Left lung (tissue), 10 donors: ENCODE measurements around the gene COL19A1. TPM values are rescaled to one million over a fixed set of nuclear protein-coding genes. Genes with fewer than 3 reads are reported as not detected.
A peak's percentile ranks its signal among the peaks of the same experiment; 100 is the strongest.

Experiments used
- ATAC-seq: fragments of 200-7000 bp; cut with Tn5 transposase; one replicate; pipeline ENCODE4 v1.9.1; 2020; ENCODE audit warnings: moderate library complexity
- DNase-seq, 4 donors: peaks; one replicate each; pipeline ENCODE4 v3.0.0-alpha.2; 2013 to 2020
- H3K27ac ChIP-seq, 2 donors: fragments of 200-600 bp; sonication (generic) in 1 of 2; one replicate each; pipeline versions ENCODE4 v1.5.0 to v1.8.0; 2020 to 2021
- H3K27me3 ChIP-seq, 2 donors: fragments of 200-600 bp; sonication (generic) in 1 of 2; one replicate each; pipeline versions ENCODE4 v1.5.0 to v1.8.0; 2020 to 2021
- H3K36me3 ChIP-seq, 2 donors: fragments of 200-600 bp; sonication (generic) in 1 of 2; one replicate each; pipeline versions ENCODE4 v1.5.0 to v1.8.0; 2020 to 2021
- H3K4me1 ChIP-seq, 2 donors: fragments of 200-600 bp; one replicate each; pipeline ENCODE4 v1.8.0; 2021
- H3K4me3 ChIP-seq, 2 donors: fragments of 200-600 bp; sonication (generic) in 1 of 2; one replicate each; pipeline versions ENCODE4 v1.5.0 to v1.8.0; 2020 to 2021; ENCODE audit warnings: mild to moderate bottlenecking in 1 of 2
- H3K9me3 ChIP-seq, 2 donors: fragments of 200-600 bp; sonication (generic) in 1 of 2; one replicate each; pipeline versions ENCODE4 v1.5.0 to v1.8.0; 2020 to 2021
- CTCF ChIP-seq, 2 donors: fragments of 200-600 bp; sonication (generic) in 1 of 2; IDR thresholded peaks; one replicate each; pipeline versions ENCODE4 v1.5.0 to v1.8.0; 2021; ENCODE audit warnings: antibody characterized with exemption in 2 of 2
- intact Hi-C, 2 donors: fragments of 100-400 bp; cut with DNase I; formaldehyde crosslinking; loops; one replicate each; pipeline versions ENCODE4 v1.11.2 to v1.14.2; 2022
- polyA plus RNA-seq, 6 donors: library from polyadenylated mRNA; unstranded; fragments of 120-200 nt; gene quantifications; one replicate each; pipeline ENCODE4 v1.2.1, GENCODE V29; 2013; ENCODE audit not compliant: insufficient read length in 6 of 6
- total RNA-seq, 2 donors: library from RNA; stranded (reverse); fragmentation: NEBNext Ultra II Directional; extraction: Animal tissue kit (Norgen Biotek cat#: 25700); gene quantifications; one replicate each; pipeline ENCODE4 v1.2.1, GENCODE V29; 2021
- donor health status: DM: no; HTN: yes; CAD: no.
- donor health status: DM: no; HTN: no; CAD: no.

The COL19A1 gene
- total and polyA plus RNA-seq, 8 donors, result 0.10 to 0.77 (median 0.70) TPM

- Histone ChIP-seq H3K9me3 (peaks cover 0 to 3% of the 10 kb centered on the region in 2 donors), H3K4me3 (no peak overlapping the region), H3K4me1 (no peaks in the 10 kb centered on the region), H3K27ac (no peak overlapping the region), H3K27me3 (no peaks in the 10 kb centered on the region), H3K36me3 (no peaks in the 10 kb centered on the region)
- intact Hi-C loops, result no loop called here
- DNase-seq, result peak in 1 of 4 donors; percentile 37
- ATAC-seq, result no peak
- no peak for TF ChIP-seq CTCF (IDR thresholded peaks at IDR 0.05)
These were observed 179.1 kb downstream of the COL19A1 start for GRCh38 chr6:70045413-70045812.

DNA sequence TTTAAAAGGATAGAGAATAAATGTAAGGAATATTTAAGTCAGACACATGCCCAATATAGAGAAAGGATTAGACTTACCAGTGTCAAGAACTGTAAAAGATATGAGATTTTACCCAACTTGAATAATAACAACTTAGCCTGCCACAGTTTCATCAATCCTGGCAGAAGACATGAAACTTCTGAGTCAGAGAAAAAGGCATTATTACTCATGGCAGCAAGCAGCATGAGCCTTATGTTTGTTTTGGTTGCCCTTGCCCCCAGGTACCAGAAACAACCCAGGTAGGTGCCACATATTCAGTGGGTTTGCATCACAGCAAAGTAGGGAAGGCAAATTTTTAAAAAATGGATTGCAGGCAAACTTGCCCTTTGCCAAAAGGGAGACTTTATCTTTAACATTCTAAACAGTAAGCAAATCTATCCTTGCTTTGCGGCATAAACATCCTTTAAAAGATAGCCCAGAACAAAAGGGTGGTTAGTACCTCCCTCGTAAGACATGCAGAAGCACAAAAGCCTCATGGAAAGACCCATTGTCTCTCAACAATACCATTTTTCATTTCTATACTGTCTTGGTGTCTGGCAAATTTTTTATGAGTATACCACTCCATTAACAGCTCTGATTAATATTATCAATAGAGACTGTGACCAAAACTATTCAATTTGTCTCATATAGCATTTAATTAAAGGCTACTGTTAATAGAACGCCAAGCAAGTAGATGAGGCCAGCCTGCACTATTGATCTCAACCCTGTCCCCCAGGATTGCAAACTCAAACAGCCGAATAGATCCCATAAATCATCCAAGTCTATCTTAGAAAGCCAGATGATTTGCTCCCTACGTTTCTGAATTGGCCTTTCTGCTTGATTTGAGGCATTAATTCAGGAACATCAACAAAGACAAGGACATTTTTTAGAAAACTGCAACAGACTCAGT is 185.1 kb downstream of the COL19A1 start:
- no peak for TF ChIP-seq CTCF (IDR thresholded peaks at IDR 0.05)
- ATAC-seq, result no peak
- no peaks in the 10 kb centered on the region for H3K9me3 ChIP-seq
- no peak for DNase-seq
- no peaks in the 10 kb centered on the region for H3K4me1 ChIP-seq
- H3K27ac ChIP-seq, result no peak overlapping the region
- no peaks in the 10 kb centered on the region for H3K27me3 ChIP-seq
- no peak overlapping the region for H3K4me3 ChIP-seq
- H3K36me3 ChIP-seq, result no peaks in the 10 kb centered on the region
- intact Hi-C loops, result no loop called here

- Histone ChIP-seq H3K36me3 (no peaks in the 10 kb centered on the region), H3K9me3 (no peaks in the 10 kb centered on the region), H3K27ac (no peak overlapping the region), H3K4me3 (no peak overlapping the region), H3K27me3 (no peaks in the 10 kb centered on the region), H3K4me1 (no peaks in the 10 kb centered on the region)
- no peak for TF ChIP-seq CTCF (IDR thresholded peaks at IDR 0.05)
- intact Hi-C loops, result no loop called here
- peak; percentile 79 for ATAC-seq
- DNase-seq, result no peak
These were observed 192.8 kb downstream of the COL19A1 start for GRCh38 chr6:70059039-70059719.

- TF ChIP-seq CTCF (IDR thresholded peaks at IDR 0.05), result no peak
- no peaks in the 10 kb centered on the region for H3K27me3 ChIP-seq
- H3K4me1 ChIP-seq, result no peaks in the 10 kb centered on the region
- ATAC-seq (no peak), DNase-seq (no peak)
- no peaks in the 10 kb centered on the region for H3K9me3 ChIP-seq
- H3K27ac ChIP-seq, result no peak overlapping the region
- H3K36me3 ChIP-seq, result no peaks in the 10 kb centered on the region
- H3K4me3 ChIP-seq, result no peak overlapping the region
- intact Hi-C loops, result no loop called here
These were observed 194.3 kb downstream of the COL19A1 start for GRCh38 chr6:70060680-70061079.

DNA sequence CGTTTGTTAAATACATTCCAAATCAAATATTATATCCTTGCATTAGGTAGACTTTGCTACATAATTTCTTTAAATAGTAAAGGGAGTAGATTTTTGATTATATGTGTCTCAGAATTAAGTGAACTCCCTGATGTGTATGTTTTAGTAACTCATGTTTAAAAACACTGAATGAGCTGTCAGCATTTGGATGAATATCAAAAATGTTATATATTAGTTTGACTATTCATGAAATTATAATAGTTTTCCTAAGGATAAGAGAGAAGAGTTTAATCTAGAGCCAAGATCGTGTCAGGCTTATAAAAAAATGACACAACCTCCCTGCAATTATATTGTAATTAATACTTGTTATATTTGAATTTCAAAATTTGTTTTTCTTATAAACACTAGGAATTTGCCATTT is 195.2 kb downstream of the COL19A1 start:
- intact Hi-C loops, result no loop called here

More for the DNA sequence above, 195.2 kb downstream of the COL19A1 start:
- no peaks in the 10 kb centered on the region for H3K9me3 ChIP-seq
- H3K27me3 ChIP-seq, result no peaks in the 10 kb centered on the region
- no peaks in the 10 kb centered on the region for H3K4me1 ChIP-seq
- no peak overlapping the region for H3K27ac ChIP-seq
- ATAC-seq (no peak), DNase-seq (peak in 1 of 4 donors; percentile 18)
- H3K36me3 ChIP-seq, result no peaks in the 10 kb centered on the region
- no peak for TF ChIP-seq CTCF (IDR thresholded peaks at IDR 0.05)
- no peak overlapping the region for H3K4me3 ChIP-seq
